Gastrocnemius medialis (tissue), 4 donors: Measurements from ENCODE around the gene CHAMP1.

ENCODE experiments used
- POLR2A ChIP-seq, 2 donors: fragments of 450-650 bp; IDR thresholded peaks; one replicate each; pipeline ENCODE4 v1.6.1; 2017; ENCODE audit warnings: antibody characterized with exemption in 2 of 2, mild to moderate bottlenecking in 2 of 2, moderate library complexity in 2 of 2
- TF ChIP-seq, protein P1 (sequence below), 5 experiments: fragments of 450-650 bp in 3 of 5; fragments of 200-600 bp in 2 of 5; sonication (generic) in 2 of 5; IDR thresholded peaks in 4 of 5; conservative IDR thresholded peaks in 1 of 5; 1 replicate in 4 of 5; 2 replicates in 1 of 5; pipeline ENCODE4 v1.5.1; 2016 to 2019; ENCODE audit warnings: antibody characterized with exemption in 5 of 5, mild to moderate bottlenecking in 3 of 5, moderate library complexity in 3 of 5

DNA sequence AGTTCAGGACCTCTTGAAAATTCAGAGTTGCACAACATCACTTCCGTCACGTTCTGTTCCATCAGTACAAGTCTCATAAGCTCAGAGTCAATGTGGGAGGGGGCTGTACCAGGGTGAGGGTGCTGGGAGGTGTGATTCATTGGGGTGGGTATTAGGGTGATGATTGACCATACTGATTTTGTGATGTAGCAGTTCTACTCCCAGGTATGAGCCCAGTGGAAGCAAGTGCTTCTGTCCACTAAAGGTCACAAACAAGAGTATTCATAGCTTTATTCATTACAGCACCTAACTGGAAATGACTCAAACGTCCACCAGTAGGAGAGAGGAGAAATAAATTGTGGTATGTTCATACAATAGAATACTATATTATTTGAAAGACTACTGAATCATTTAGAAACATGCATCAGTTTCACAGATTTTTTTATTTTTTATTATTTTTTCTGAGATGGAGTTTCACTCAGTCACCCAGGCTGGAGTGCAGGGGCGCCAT, 45.0 kb upstream of the CHAMP1 start:
- TF ChIP-seq, protein P1, sequence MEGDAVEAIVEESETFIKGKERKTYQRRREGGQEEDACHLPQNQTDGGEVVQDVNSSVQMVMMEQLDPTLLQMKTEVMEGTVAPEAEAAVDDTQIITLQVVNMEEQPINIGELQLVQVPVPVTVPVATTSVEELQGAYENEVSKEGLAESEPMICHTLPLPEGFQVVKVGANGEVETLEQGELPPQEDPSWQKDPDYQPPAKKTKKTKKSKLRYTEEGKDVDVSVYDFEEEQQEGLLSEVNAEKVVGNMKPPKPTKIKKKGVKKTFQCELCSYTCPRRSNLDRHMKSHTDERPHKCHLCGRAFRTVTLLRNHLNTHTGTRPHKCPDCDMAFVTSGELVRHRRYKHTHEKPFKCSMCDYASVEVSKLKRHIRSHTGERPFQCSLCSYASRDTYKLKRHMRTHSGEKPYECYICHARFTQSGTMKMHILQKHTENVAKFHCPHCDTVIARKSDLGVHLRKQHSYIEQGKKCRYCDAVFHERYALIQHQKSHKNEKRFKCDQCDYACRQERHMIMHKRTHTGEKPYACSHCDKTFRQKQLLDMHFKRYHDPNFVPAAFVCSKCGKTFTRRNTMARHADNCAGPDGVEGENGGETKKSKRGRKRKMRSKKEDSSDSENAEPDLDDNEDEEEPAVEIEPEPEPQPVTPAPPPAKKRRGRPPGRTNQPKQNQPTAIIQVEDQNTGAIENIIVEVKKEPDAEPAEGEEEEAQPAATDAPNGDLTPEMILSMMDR (IDR thresholded peaks at IDR 0.05 in 4 of 5, conservative IDR thresholded peaks at IDR 0.05 in 1 of 5): no peak
- TF ChIP-seq POLR2A (IDR thresholded peaks at IDR 0.05): no peak
